ENCODE results near the gene PNKD. TPM values are rescaled to one million over a fixed set of nuclear protein-coding genes. Genes with fewer than 3 reads are reported as not detected.

Gene PNKD
- total and polyA plus RNA-seq, 2 of the 8 experiments (the other 6 are each of a cell fraction or from before 2014, with no cell fraction given) = 43.9 to 65.4 TPM

DNA sequence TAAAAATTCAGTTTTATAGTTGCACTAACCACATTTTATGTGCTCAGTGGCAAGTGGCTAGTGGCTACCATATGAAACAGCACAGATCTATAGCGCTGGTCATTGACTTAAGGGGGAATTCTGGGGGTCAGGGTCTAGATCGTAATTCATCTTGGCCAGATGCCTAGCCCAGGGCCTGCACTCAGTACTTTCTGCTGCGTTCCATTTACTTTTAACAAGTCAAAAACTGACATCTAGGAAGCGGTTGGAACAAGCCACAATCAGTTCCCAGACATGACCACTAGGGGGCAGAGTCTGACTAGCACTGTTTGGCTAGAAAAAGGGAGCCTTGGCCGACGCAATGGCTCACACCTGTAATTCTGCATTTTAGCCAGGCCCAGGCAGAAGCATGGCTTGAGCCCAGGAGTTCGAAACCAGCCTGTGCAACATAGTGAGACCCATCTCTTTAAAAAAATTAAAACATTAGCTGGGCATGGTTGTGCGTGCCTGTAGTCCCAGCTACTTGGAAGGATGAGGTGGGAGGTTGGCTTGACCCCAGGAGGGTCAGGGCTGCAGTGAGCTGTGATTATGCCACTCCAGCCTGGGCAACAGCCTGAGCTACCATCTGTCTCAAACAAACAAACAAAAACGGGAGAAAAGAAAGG lies 31.0 kb downstream of the PNKD start:
- Histone ChIP-seq H3K23ac (ENCODE audit: insufficient read length) (no peak overlapping the region), H3K4me2 (ENCODE audit: insufficient read depth in 1 of 2, low read depth in 2 of 2, low read length in 2 of 2) (no peak overlapping the region), H3K4me3 (ENCODE audit: extremely low read depth in 1 of 4, insufficient read depth in 2 of 4, low read depth in 3 of 4, low read length in 4 of 4) (no peak overlapping the region), H3K27me3 (replicated peaks in 1 of 4; ENCODE audit: control insufficient read depth in 3 of 4, extremely low read depth in 1 of 4, insufficient read depth in 3 of 4, low read length in 3 of 4) (no peaks in the 10 kb centered on the region), H2BK15ac (ENCODE audit: low read length) (no peak overlapping the region; the same call in 1 of the 2 replicates), H3K36me3 (ENCODE audit: control insufficient read depth in 2 of 4, insufficient read depth in 4 of 4, low read length in 3 of 4) (no peaks in the 10 kb centered on the region), H4K91ac (replicated peaks; ENCODE audit: insufficient read length, low read length) (no peak overlapping the region), H4K8ac (ENCODE audit: extremely low read depth, insufficient read depth, low read length) (no peak overlapping the region), H2BK120ac (replicated peaks; ENCODE audit: low read depth, low read length) (no peak overlapping the region), H2BK5ac (ENCODE audit: low read depth, low read length) (no peak overlapping the region), H3K14ac (ENCODE audit: insufficient read length) (no peak overlapping the region), H3K4me1 (replicated peaks in 1 of 4; ENCODE audit: control insufficient read depth in 3 of 4, insufficient read depth in 4 of 4, low read length in 3 of 4) (no peaks in the 10 kb centered on the region), H2BK12ac (ENCODE audit: low read depth, low read length) (no peak overlapping the region), H3K56ac (replicated peaks; ENCODE audit: insufficient read length, low read depth, low read length) (no peak overlapping the region), H3K27ac (ENCODE audit: low read depth, low read length) (no peak overlapping the region), H3K79me1 (ENCODE audit: low read depth, low read length) (no peaks in the 10 kb centered on the region), H3K9ac (replicated peaks in 1 of 4; ENCODE audit: extremely low read depth in 1 of 4, low read depth in 3 of 4, low read length in 3 of 4) (no peak overlapping the region), H2BK20ac (ENCODE audit: low read length) (no peak overlapping the region), H4K20me1 (replicated peaks in 1 of 2; ENCODE audit: control insufficient read depth in 1 of 2, insufficient read depth in 2 of 2, low read length in 2 of 2) (no peaks in the 10 kb centered on the region), H3K9me3 (ENCODE audit: insufficient read depth in 2 of 2, low read depth in 1 of 2, low read length in 1 of 2) (no peaks in the 10 kb centered on the region), H2AK5ac (ENCODE audit: low read depth, low read length) (no peak overlapping the region), H3K18ac (ENCODE audit: extremely low read depth, low read length) (no peak overlapping the region), H4K5ac (ENCODE audit: insufficient read length, low read depth, low read length) (no peak overlapping the region), H3K79me2 (ENCODE audit: control insufficient read depth in 1 of 2, insufficient read depth in 2 of 2, low read length in 2 of 2) (no peaks in the 10 kb centered on the region), H2AFZ (ENCODE audit: low read length) (no peak overlapping the region), H3K4ac (replicated peaks; ENCODE audit: insufficient read length, low read depth, low read length) (no peak overlapping the region), H3K23me2 (ENCODE audit: low read depth, low read length) (no peaks in the 10 kb centered on the region)
- peak; percentile 76 to 93 for DNase-seq (ENCODE audit: low read depth in 1 of 2, low spot score in 2 of 2)
- peak; percentile 94 for FAIRE-seq
- CTCF ChIA-PET (ENCODE audit: partially characterized antibody) = interaction anchor here (0.6 to 11.7 kb wide), 39 partner anchors 7 to 406 kb away, joined by 3 to 192 read pairs (median 6); partner anchors contain the start of genes AAMP, CATIP, CTDSP1 and PNKD
- WGBS, 2 experiments (ENCODE audit: extremely low coverage in 1 of 2, insufficient coverage in 1 of 2, insufficient read length in 1 of 2, insufficient replicate concordance in 2 of 2, low coverage in 1 of 2, low lambda C conversion rate in 2 of 2, missing lambda C conversion rate in 1 of 2) = 22% methylated on average over 9 of the region's 9 CpGs; no CpG with 5 or more reads in 1 of the 2 experiments
- POLR2A ChIA-PET (ENCODE audit: partially characterized antibody) = interaction anchor here (0.7 to 1.6 kb wide), 3 partner anchors 22 to 56 kb away, joined by 3 to 5 read pairs (median 3); partner anchors contain the start of gene CATIP
- no peak for TF ChIP-seq SP1 (IDR thresholded peaks at IDR 0.05; ENCODE audit: low read depth, low read length)
- no peak for TF ChIP-seq CHD2 (IDR thresholded peaks at IDR 0.05; ENCODE audit: low read length)
- peak; percentile 78 to 96 (median 93) for TF ChIP-seq CTCF (IDR thresholded peaks at IDR 0.05; ENCODE audit: control extremely low read depth in 1 of 3, insufficient read depth in 1 of 3, low read depth in 1 of 3, low read length in 3 of 3)
- TF ChIP-seq SIRT6 (IDR thresholded peaks at IDR 0.05; ENCODE audit: low read length) = no peak
- 0 out of 2 replicates have a peak, but pooled peaks have one; percentile 47 for TF ChIP-seq JUND (IDR thresholded peaks at IDR 0.05; ENCODE audit: low read length)
- TF ChIP-seq, protein P1, sequence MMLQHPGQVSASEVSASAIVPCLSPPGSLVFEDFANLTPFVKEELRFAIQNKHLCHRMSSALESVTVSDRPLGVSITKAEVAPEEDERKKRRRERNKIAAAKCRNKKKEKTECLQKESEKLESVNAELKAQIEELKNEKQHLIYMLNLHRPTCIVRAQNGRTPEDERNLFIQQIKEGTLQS (IDR thresholded peaks at IDR 0.05; ENCODE audit: insufficient read depth, low read depth, low read length) = 0 out of 2 replicates have a peak, but pooled peaks have one; percentile 3
- TF ChIP-seq RAD21 (IDR thresholded peaks at IDR 0.05 in 1 of 2, conservative IDR thresholded peaks at IDR 0.05 in 1 of 2; ENCODE audit: low read depth in 2 of 2, low read length in 2 of 2) = peak; percentile 96 to 98
- TF ChIP-seq RNF2 (IDR thresholded peaks at IDR 0.05; ENCODE audit: borderline replicate concordance, low read depth, low read length, missing control alignments, poor library complexity, severe bottlenecking) = no peak
- TF ChIP-seq CEBPB (IDR thresholded peaks at IDR 0.05; ENCODE audit: low read depth, low read length) = 0 out of 2 replicates have a peak, but pooled peaks have one; percentile 6
